HT-29 (cell line): ENCODE results near the gene CTDSPL. TPM values are rescaled to one million over a fixed set of nuclear protein-coding genes. Genes with fewer than 3 reads are reported as not detected.
"Not testable (repeated sequence)": the region's sequence is repeated elsewhere in the genome, so short reads cannot be mapped to it uniquely, and the experiment has no call there.

Source experiments
- DNase-seq: peaks from one replicate; pipeline ENCODE4 v3.0.0-alpha.2; 2015; ENCODE audit warnings: low spot score
- total RNA-seq: library from RNA; depleted of rRNA; stranded (reverse); fragments of >200 nt; shearing (Covaris generic); gene quantifications from 2 replicates; pipeline ENCODE4 v1.2.3, GENCODE V29; 2014

CTDSPL gene
- total RNA-seq, 1 experiment from 2014 or later = 34.6 TPM

GRCh38 chr3:37967260-37967881 is 105.7 kb downstream of the CTDSPL start:
- peak; percentile 64 for DNase-seq

GRCh38 chr3:37968199-37968598 is 106.5 kb downstream of the CTDSPL start:
- no peak for DNase-seq

GRCh38 chr3:37968813-37969595 is 107.3 kb downstream of the CTDSPL start:
- no peak for DNase-seq

- DNase-seq = no peak
These were observed 108.0 kb downstream of the CTDSPL start for GRCh38 chr3:37969596-37970100.

- no peak for DNase-seq
These were observed 109.1 kb downstream of the CTDSPL start for GRCh38 chr3:37970802-37971201.

- no peak for DNase-seq
These were observed 109.8 kb downstream of the CTDSPL start for GRCh38 chr3:37971467-37971866.

GRCh38 chr3:37972056-37972455 is 110.4 kb downstream of the CTDSPL start:
- DNase-seq = not testable (repeated sequence)

GRCh38 chr3:37973246-37974054 is 111.8 kb downstream of the CTDSPL start:
- no peak for DNase-seq

- peak; percentile 71 for DNase-seq
These were observed 112.7 kb downstream of the CTDSPL start for GRCh38 chr3:37974121-37975083.

GRCh38 chr3:37979541-37980461 is 118.1 kb downstream of the CTDSPL start:
- DNase-seq = no peak

- no peak for DNase-seq
These were observed 119.0 kb downstream of the CTDSPL start for GRCh38 chr3:37980462-37981347.

- DNase-seq = no peak
These were observed 119.6 kb downstream of the CTDSPL start for GRCh38 chr3:37981348-37981664.

GRCh38 chr3:37982331-37982730 is 120.7 kb downstream of the CTDSPL start:
- DNase-seq = no peak

- DNase-seq = no peak
These were observed 122.4 kb downstream of the CTDSPL start for GRCh38 chr3:37984051-37984450.

- no peak for DNase-seq
These were observed 122.9 kb downstream of the CTDSPL start for GRCh38 chr3:37984596-37984995.

- DNase-seq = no peak
These were observed 124.1 kb downstream of the CTDSPL start for GRCh38 chr3:37985637-37986320.

- DNase-seq = peak; percentile 87
These were observed 125.0 kb downstream of the CTDSPL start for GRCh38 chr3:37986479-37987314.
